Neural cell (in vitro differentiated cells): ENCODE results near the gene AKAP8L.

Experiments
- EP300 ChIP-seq: fragments of 450-650 bp; conservative IDR thresholded peaks from 2 replicates; pipeline ENCODE4 v1.6.1; 2014; ENCODE audit warnings: antibody characterized with exemption, mild to moderate bottlenecking, moderate library complexity; ENCODE audit not compliant: poor library complexity, severe bottlenecking
- EZH2 ChIP-seq: fragments of 200-600, 300-800 bp; shearing (Covaris generic), sonication (generic); IDR thresholded peaks from 2 replicates; pipeline ENCODE4 v1.6.1; 2014; ENCODE audit warnings: antibody characterized with exemption, low read length, borderline replicate concordance, mild to moderate bottlenecking; ENCODE audit not compliant: insufficient read depth, poor library complexity, severe bottlenecking
- POLR2AphosphoS5 ChIP-seq: IDR thresholded peaks from 2 replicates; pipeline ENCODE4 v1.6.1; 2012
- SMC3 ChIP-seq: fragments of 450-650 bp; conservative IDR thresholded peaks from 2 replicates; pipeline ENCODE4 v1.6.1; 2014; ENCODE audit warnings: antibody characterized with exemption, mild to moderate bottlenecking, moderate library complexity; ENCODE audit not compliant: poor library complexity
- TAF1 ChIP-seq: IDR thresholded peaks from 2 replicates; pipeline ENCODE4 v1.6.1; 2012; ENCODE audit warnings: low read depth
- TF ChIP-seq, protein P1 (sequence below): fragments of 450-650 bp; IDR thresholded peaks from 2 replicates; pipeline ENCODE4 v1.5.1; 2014; ENCODE audit warnings: antibody characterized with exemption, mild to moderate bottlenecking, moderate library complexity; ENCODE audit not compliant: poor library complexity, severe bottlenecking

DNA sequence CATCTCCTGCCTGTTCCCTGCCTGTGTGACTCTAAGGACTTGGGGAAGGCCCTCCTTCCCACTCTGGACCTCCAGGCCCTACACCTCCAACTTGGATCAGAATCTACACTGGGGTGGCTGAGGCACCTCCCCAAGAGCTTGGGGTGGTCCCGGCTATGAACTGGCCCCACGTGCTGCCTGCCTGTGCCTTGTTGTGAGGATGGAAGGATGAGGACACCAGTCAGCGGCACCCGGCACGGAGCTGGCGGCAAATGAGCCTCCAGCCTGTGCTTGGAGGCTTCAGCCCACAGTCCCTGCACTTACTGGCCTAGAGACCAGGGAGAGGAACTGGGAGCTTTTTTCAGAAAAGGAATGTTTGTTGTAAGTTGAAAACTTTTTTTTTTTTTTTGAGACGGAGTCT lies 47.7 kb downstream of the AKAP8L start:
- TF ChIP-seq EZH2 (no peak), POLR2AphosphoS5 (no peak), TAF1 (no peak), EP300 (no peak), SMC3 (no peak)
- TF ChIP-seq, protein P1, sequence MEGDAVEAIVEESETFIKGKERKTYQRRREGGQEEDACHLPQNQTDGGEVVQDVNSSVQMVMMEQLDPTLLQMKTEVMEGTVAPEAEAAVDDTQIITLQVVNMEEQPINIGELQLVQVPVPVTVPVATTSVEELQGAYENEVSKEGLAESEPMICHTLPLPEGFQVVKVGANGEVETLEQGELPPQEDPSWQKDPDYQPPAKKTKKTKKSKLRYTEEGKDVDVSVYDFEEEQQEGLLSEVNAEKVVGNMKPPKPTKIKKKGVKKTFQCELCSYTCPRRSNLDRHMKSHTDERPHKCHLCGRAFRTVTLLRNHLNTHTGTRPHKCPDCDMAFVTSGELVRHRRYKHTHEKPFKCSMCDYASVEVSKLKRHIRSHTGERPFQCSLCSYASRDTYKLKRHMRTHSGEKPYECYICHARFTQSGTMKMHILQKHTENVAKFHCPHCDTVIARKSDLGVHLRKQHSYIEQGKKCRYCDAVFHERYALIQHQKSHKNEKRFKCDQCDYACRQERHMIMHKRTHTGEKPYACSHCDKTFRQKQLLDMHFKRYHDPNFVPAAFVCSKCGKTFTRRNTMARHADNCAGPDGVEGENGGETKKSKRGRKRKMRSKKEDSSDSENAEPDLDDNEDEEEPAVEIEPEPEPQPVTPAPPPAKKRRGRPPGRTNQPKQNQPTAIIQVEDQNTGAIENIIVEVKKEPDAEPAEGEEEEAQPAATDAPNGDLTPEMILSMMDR, result no peak
